ENCODE results near the gene SRGAP3. TPM values are rescaled to one million over a fixed set of nuclear protein-coding genes. Genes with fewer than 3 reads are reported as not detected.
A peak's percentile ranks its signal among the peaks of the same experiment; 100 is the strongest.

Gene SRGAP3
- total and polyA plus RNA-seq, 2 experiments from 2014 or later = 7.4 to 8.3 TPM

DNA sequence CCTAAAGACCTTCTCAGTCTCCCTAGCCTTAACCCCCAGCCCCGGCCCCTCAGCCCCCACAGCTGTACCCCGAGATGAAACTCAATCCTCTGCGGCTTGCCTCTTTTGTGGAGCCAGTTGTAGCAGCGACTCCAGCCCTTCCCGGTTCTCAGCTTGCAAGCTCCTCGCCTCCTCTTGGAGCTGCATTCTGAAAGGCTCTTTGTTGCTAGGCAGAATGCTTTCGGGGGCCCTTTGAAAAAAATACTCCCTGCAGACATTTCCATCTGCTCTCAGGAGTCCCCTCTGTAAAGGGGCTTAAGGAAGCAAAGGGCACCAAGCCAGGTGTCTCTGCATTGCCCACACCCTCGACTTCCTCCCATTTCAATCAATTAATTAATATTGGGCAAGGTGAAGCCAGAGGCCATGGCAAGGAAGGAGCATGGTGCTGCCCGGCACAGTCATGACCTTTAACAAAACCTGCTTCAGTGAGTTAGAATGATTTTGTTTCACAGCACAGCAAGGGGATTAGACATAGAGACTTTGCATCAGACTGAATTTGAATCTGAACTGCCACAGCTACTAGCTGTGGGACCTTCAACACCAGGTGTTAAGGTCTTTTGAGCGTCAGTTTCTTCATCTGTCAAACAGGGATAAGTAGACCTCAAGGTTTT, 65.5 kb downstream of the SRGAP3 start:
- no peaks in the 10 kb centered on the region for H3K36me3 ChIP-seq (replicated peaks; ENCODE audit: insufficient read depth, low read depth)
- H3K9me3 ChIP-seq (ENCODE audit: low read depth) = no peaks in the 10 kb centered on the region
- no peaks in the 10 kb centered on the region for H3K79me2 ChIP-seq
- no peak for TF ChIP-seq EZH2 (IDR thresholded peaks at IDR 0.05; ENCODE audit: borderline replicate concordance)
- H3K4me2 ChIP-seq = peak overlapping the region; percentile 40
- no peak overlapping the region for H2AFZ ChIP-seq
- peaks cover 12% of the 10 kb centered on the region for H3K4me1 ChIP-seq (ENCODE audit: insufficient read depth)
- WGBS (ENCODE audit: low lambda C conversion rate, missing lambda C conversion rate) = 50% methylated on average over 10 of the region's 10 CpGs
- H4K20me1 ChIP-seq (ENCODE audit: insufficient read depth, poor library complexity, severe bottlenecking) = no peaks in the 10 kb centered on the region
- no peaks in the 10 kb centered on the region for H3K27me3 ChIP-seq
- peak; percentile 40 for DNase-seq (ENCODE audit: low spot score)
- H3K9me2 ChIP-seq (replicated peaks; ENCODE audit: insufficient read depth) = no peaks in the 10 kb centered on the region
- H3K4me3 ChIP-seq = no peak overlapping the region
- no peak overlapping the region for H3K27ac ChIP-seq

DNA sequence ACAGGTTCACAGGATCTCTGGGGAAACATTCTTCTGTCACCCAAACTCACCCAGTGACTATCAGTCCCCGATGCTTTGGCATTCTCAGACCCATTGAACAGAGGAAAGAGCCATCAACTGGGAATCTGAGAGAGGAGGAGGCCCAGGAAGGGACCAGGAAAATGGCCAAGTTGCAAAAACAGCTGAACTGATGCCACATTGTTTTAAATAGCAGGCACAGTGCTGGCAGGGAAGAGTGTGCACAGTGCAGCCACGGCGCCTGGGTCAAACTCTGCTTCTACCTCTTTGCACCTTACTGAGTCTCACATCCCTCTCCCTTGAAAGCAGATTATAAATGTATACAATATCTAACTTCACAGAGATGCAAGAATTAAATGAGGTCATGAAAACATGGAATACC, 66.4 kb downstream of the SRGAP3 start:
- Histone ChIP-seq H3K4me2 (no peak overlapping the region), H3K36me3 (replicated peaks; ENCODE audit: insufficient read depth, low read depth) (no peaks in the 10 kb centered on the region), H3K27ac (no peak overlapping the region), H2AFZ (no peak overlapping the region), H3K27me3 (no peaks in the 10 kb centered on the region), H4K20me1 (ENCODE audit: insufficient read depth, poor library complexity, severe bottlenecking) (no peaks in the 10 kb centered on the region), H3K79me2 (no peaks in the 10 kb centered on the region), H3K4me1 (ENCODE audit: insufficient read depth) (peaks cover 12% of the 10 kb centered on the region), H3K9me2 (replicated peaks; ENCODE audit: insufficient read depth) (no peaks in the 10 kb centered on the region), H3K4me3 (no peak overlapping the region), H3K9me3 (ENCODE audit: low read depth) (no peaks in the 10 kb centered on the region)
- TF ChIP-seq, protein P1, sequence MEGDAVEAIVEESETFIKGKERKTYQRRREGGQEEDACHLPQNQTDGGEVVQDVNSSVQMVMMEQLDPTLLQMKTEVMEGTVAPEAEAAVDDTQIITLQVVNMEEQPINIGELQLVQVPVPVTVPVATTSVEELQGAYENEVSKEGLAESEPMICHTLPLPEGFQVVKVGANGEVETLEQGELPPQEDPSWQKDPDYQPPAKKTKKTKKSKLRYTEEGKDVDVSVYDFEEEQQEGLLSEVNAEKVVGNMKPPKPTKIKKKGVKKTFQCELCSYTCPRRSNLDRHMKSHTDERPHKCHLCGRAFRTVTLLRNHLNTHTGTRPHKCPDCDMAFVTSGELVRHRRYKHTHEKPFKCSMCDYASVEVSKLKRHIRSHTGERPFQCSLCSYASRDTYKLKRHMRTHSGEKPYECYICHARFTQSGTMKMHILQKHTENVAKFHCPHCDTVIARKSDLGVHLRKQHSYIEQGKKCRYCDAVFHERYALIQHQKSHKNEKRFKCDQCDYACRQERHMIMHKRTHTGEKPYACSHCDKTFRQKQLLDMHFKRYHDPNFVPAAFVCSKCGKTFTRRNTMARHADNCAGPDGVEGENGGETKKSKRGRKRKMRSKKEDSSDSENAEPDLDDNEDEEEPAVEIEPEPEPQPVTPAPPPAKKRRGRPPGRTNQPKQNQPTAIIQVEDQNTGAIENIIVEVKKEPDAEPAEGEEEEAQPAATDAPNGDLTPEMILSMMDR (IDR thresholded peaks at IDR 0.05; ENCODE audit: poor library complexity) = no peak
- TF ChIP-seq EZH2phosphoT487 (IDR thresholded peaks at IDR 0.05; ENCODE audit: low read depth, severe bottlenecking, unreplicated experiment) (no peak), EZH2 (IDR thresholded peaks at IDR 0.05; ENCODE audit: borderline replicate concordance) (no peak)
- 71% methylated on average over 3 of the region's 3 CpGs for WGBS (ENCODE audit: low lambda C conversion rate, missing lambda C conversion rate)
- no peak for DNase-seq (ENCODE audit: low spot score)

DNA sequence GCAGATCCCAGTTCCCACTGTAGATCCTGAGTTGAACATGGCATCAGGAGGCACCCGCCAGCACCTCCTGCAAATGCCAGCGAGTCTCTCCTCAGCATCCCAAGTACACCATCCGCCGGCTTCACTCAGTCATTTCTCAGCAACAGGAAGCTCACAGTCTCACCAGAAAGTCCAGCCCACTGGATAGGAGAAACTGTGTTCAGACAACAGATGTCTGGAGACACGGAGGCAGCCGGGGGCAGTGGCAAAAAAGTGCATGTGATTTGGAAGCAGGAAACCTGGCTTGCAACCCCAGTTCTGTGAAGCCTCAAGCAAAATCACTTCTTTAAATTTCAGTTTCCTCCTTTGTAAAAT, 68.7 kb downstream of the SRGAP3 start:
- no peak for DNase-seq (ENCODE audit: low spot score)
- Histone ChIP-seq H3K36me3 (replicated peaks; ENCODE audit: insufficient read depth, low read depth) (no peaks in the 10 kb centered on the region), H3K79me2 (no peaks in the 10 kb centered on the region), H3K9me3 (ENCODE audit: low read depth) (no peaks in the 10 kb centered on the region), H4K20me1 (ENCODE audit: insufficient read depth, poor library complexity, severe bottlenecking) (no peaks in the 10 kb centered on the region), H3K27ac (no peak overlapping the region), H2AFZ (no peak overlapping the region), H3K4me1 (ENCODE audit: insufficient read depth) (peaks cover 12% of the 10 kb centered on the region), H3K9me2 (replicated peaks; ENCODE audit: insufficient read depth) (no peaks in the 10 kb centered on the region), H3K27me3 (no peaks in the 10 kb centered on the region), H3K4me2 (no peak overlapping the region), H3K4me3 (no peak overlapping the region)
- 76% methylated on average over 6 of the region's 6 CpGs for WGBS (ENCODE audit: low lambda C conversion rate, missing lambda C conversion rate)
- TF ChIP-seq EZH2 (IDR thresholded peaks at IDR 0.05; ENCODE audit: borderline replicate concordance) = no peak
- TF ChIP-seq, protein P1 (IDR thresholded peaks at IDR 0.05; ENCODE audit: poor library complexity) = no peak
- TF ChIP-seq EZH2phosphoT487 (IDR thresholded peaks at IDR 0.05; ENCODE audit: low read depth, severe bottlenecking, unreplicated experiment) = no peak

DNA sequence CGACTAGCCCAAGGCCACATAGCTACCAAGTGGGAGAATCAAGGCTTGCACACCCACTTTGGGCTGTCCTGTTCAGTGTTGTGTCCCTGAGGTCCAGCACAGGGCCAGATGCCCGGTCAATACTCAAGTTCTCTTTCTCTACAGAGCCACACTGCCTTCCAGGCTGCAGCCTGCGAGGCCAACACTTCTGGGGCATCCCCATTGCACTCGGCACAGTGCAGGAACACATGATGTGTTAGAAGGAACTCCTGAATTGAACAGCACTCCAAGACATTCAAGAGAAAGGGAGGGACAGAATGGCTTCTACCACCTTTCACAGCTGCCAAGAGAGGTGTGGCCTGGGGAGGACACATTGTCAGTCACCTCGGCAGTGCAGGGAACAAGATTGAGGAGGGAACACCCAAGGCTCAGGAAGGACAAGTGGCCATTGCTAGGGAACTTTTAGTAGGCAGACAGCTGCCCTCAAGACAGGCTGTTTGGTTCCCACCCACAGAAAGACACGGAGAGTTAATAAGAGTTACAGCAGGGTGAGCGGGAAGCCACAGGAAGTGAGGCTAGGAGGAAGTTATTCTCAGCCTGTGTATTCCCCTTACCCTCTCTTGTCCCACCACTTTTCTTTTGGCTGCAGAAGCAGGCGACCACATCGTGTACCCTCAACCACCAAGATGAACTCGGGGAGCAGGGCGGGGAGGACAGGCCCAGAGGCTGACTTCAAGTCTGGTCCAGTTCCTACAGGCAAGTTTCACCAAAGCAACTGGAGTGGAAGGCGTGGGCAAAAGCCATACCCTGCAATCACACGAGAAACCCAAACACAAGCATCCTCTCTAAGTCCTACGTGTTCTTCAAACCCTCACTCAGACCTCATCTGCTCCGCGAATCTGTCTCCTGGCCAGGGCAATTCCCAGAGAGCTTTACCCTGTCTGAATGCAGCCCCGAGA, 69.4 kb downstream of the SRGAP3 start:
- Histone ChIP-seq H3K27me3 (no peaks in the 10 kb centered on the region), H3K79me2 (no peaks in the 10 kb centered on the region), H3K9me3 (ENCODE audit: low read depth) (no peaks in the 10 kb centered on the region), H3K4me1 (ENCODE audit: insufficient read depth) (peaks cover 12% of the 10 kb centered on the region), H3K4me2 (no peak overlapping the region), H2AFZ (no peak overlapping the region), H3K9me2 (replicated peaks; ENCODE audit: insufficient read depth) (no peaks in the 10 kb centered on the region), H3K27ac (no peak overlapping the region), H3K36me3 (replicated peaks; ENCODE audit: insufficient read depth, low read depth) (no peaks in the 10 kb centered on the region), H3K4me3 (no peak overlapping the region), H4K20me1 (ENCODE audit: insufficient read depth, poor library complexity, severe bottlenecking) (no peaks in the 10 kb centered on the region)
- DNase-seq (ENCODE audit: low spot score) = no peak
- TF ChIP-seq EZH2phosphoT487 (IDR thresholded peaks at IDR 0.05; ENCODE audit: low read depth, severe bottlenecking, unreplicated experiment) = no peak
- no peak for TF ChIP-seq EZH2 (IDR thresholded peaks at IDR 0.05; ENCODE audit: borderline replicate concordance)
- TF ChIP-seq, protein P1 (IDR thresholded peaks at IDR 0.05; ENCODE audit: poor library complexity) = no peak
- WGBS (ENCODE audit: low lambda C conversion rate, missing lambda C conversion rate) = 90% methylated on average over 17 of the region's 17 CpGs

All from hepatocyte (in vitro differentiated cells).